ENCODE results near the gene IREB2. TPM values are rescaled to one million over a fixed set of nuclear protein-coding genes. Genes with fewer than 3 reads are reported as not detected.

The IREB2 gene
- total and polyA plus RNA-seq, 2 of the 13 experiments (the other 11 are each of a cell fraction or from before 2014, with no cell fraction given): 24.2 to 30.4 TPM

GRCh38 chr15:78479650-78480049 is 41.6 kb downstream of the IREB2 start:
- DNase-seq (ENCODE audit: low spot score): no peak
- POLR2A ChIA-PET: interaction anchor here (0.7 kb wide), 1 partner anchor 11 kb away, joined by 3 read pairs; no protein-coding TSS in a partner anchor
- no peak overlapping the region for H3K4me2 ChIP-seq (ENCODE audit: low read depth, low read length)
- CTCF ChIA-PET (ENCODE audit: low intra/inter-chr PET ratio, low total read pairs): no interaction called here
- H3K9me3 ChIP-seq (ENCODE audit: low read length): no peaks in the 10 kb centered on the region
- TF ChIP-seq ZNF576 (CRISPR knock-in tag; IDR thresholded peaks at IDR 0.05): no peak
- no peak overlapping the region for H2AFZ ChIP-seq (ENCODE audit: low read length)
- no peaks in the 10 kb centered on the region for H4K20me1 ChIP-seq (ENCODE audit: insufficient read depth, low read length)
- no peaks in the 10 kb centered on the region for H3K79me2 ChIP-seq (ENCODE audit: insufficient read depth, low read length)
- WGBS (ENCODE audit: low lambda C conversion rate): 93% methylated on average over 3 of the region's 3 CpGs
- no peak overlapping the region for H3K4me3 ChIP-seq (replicated peaks in 1 of 3; ENCODE audit: insufficient read depth in 1 of 3, low read depth in 2 of 3, low read length in 3 of 3)
- in situ Hi-C loops (cut with HindIII; ENCODE audit: extremely low pct_ligation_motif_present, low pct_unique_long_range_greater_than_20kb): loop anchor here (10.0 kb wide), 1 partner anchor 175 kb away; no protein-coding TSS in a partner anchor
- H3K36me3 ChIP-seq (replicated peaks in 1 of 2; ENCODE audit: control insufficient read depth in 1 of 2, insufficient read depth in 2 of 2, low read length in 2 of 2): peaks cover 13 to 37% of the 10 kb centered on the region in 2 experiments
- FAIRE-seq: no peak
- no peak overlapping the region for H3K9ac ChIP-seq (ENCODE audit: insufficient read depth, low read depth, low read length)
- H3K27me3 ChIP-seq (ENCODE audit: control insufficient read depth in 1 of 2, insufficient read depth in 2 of 2, low read length in 2 of 2): no peaks in the 10 kb centered on the region
- no peaks in the 10 kb centered on the region for H3K4me1 ChIP-seq (ENCODE audit: insufficient read depth, low read length)
- intact Hi-C loops (cut with micrococcal nuclease; ENCODE audit: unreplicated experiment): no loop called here
- no TSS peak for BruUV-seq (replicated peaks)
- no peak overlapping the region for H3K27ac ChIP-seq (ENCODE audit: extremely low read length, insufficient read depth, low read length)
- no peak for ATAC-seq

GRCh38 chr15:78481917-78482316 is 43.9 kb downstream of the IREB2 start:
- POLR2A ChIA-PET: interaction anchor here (1.2 kb wide), 1 partner anchor 44 kb away, joined by 3 read pairs; the partner anchor contains the start of gene IREB2
- DNase-seq (ENCODE audit: low spot score) (no peak), FAIRE-seq (no peak), ATAC-seq (no peak)
- no peaks in the 10 kb centered on the region for H3K9me3 ChIP-seq (ENCODE audit: low read length)
- no TSS peak for BruUV-seq (replicated peaks)
- 91% methylated on average over 7 of the region's 7 CpGs for WGBS (ENCODE audit: low lambda C conversion rate)
- no peak overlapping the region for H3K4me3 ChIP-seq (replicated peaks in 1 of 3; ENCODE audit: insufficient read depth in 1 of 3, low read depth in 2 of 3, low read length in 3 of 3)
- no peak overlapping the region for H3K27ac ChIP-seq (ENCODE audit: extremely low read length, insufficient read depth, low read length)
- intact Hi-C loops (cut with micrococcal nuclease; ENCODE audit: unreplicated experiment) (loop anchor here (1.0 kb wide), 1 partner anchor 174 kb away; no protein-coding TSS in a partner anchor), in situ Hi-C loops (cut with HindIII; ENCODE audit: extremely low pct_ligation_motif_present, low pct_unique_long_range_greater_than_20kb) (loop anchor here (10.0 kb wide), 1 partner anchor 177 kb away; no protein-coding TSS in a partner anchor)
- H3K9ac ChIP-seq (ENCODE audit: insufficient read depth, low read depth, low read length): no peak overlapping the region
- H3K4me1 ChIP-seq (ENCODE audit: insufficient read depth, low read length): no peaks in the 10 kb centered on the region
- H2AFZ ChIP-seq (ENCODE audit: low read length): no peak overlapping the region
- no peak overlapping the region for H3K4me2 ChIP-seq (ENCODE audit: low read depth, low read length)
- no peaks in the 10 kb centered on the region for H4K20me1 ChIP-seq (ENCODE audit: insufficient read depth, low read length)
- CTCF ChIA-PET (ENCODE audit: low intra/inter-chr PET ratio, low total read pairs): interaction anchor here (2.1 kb wide), 1 partner anchor 173 kb away, joined by 16 read pairs; no protein-coding TSS in a partner anchor
- TF ChIP-seq ZNF781 (CRISPR knock-in tag; IDR thresholded peaks at IDR 0.05; ENCODE audit: borderline replicate concordance, not compliant biosample characterization) (no peak), NONO (IDR thresholded peaks at IDR 0.05) (no peak), NONO (CRISPR knock-in tag; conservative IDR thresholded peaks at IDR 0.05) (no peak)
- H3K79me2 ChIP-seq (ENCODE audit: insufficient read depth, low read length): no peaks in the 10 kb centered on the region
- H3K27me3 ChIP-seq (ENCODE audit: control insufficient read depth in 1 of 2, insufficient read depth in 2 of 2, low read length in 2 of 2): no peaks in the 10 kb centered on the region
- H3K36me3 ChIP-seq (replicated peaks in 1 of 2; ENCODE audit: control insufficient read depth in 1 of 2, insufficient read depth in 2 of 2, low read length in 2 of 2): peaks cover 17 to 49% of the 10 kb centered on the region in 2 experiments

Data from HepG2 (cell line).